Fibroblast of lung (primary cell): ENCODE results near the gene SLC39A1.
A peak's percentile ranks its signal among the peaks of the same experiment; 100 is the strongest.

Experiments used
- CTCF ChIP-seq, 2 donors: IDR thresholded peaks in 1 of 2; conservative IDR thresholded peaks in 1 of 2; 1 replicate in 1 of 2; 2 replicates in 1 of 2; pipeline ENCODE4 v1.5.1; 2011 to 2012; ENCODE audit warnings: low read length in 2 of 2, control low read depth in 1 of 2, inconsistent platforms in 1 of 2, low read depth in 1 of 2, mild to moderate bottlenecking in 1 of 2
- EZH2 ChIP-seq: IDR thresholded peaks from 2 replicates; pipeline ENCODE4 v1.5.1; 2012; ENCODE audit warnings: low read length, control low read depth, mild to moderate bottlenecking; ENCODE audit errors: missing control alignments

- TF ChIP-seq CTCF (conservative IDR thresholded peaks at IDR 0.05 in 1 of 2, IDR thresholded peaks at IDR 0.05 in 1 of 2; ENCODE audit: low read depth in 1 of 2, low read length in 2 of 2) = peak; percentile 41 to 43
- TF ChIP-seq EZH2 = no peak
These were observed 43.2 kb downstream of the SLC39A1 start for GRCh38 chr1:153919876-153920852.
